Fibroblast of lung (primary cell): Measurements from ENCODE around the gene DHCR24. TPM values are rescaled to one million over a fixed set of nuclear protein-coding genes. Genes with fewer than 3 reads are reported as not detected.
"Not testable (repeated sequence)": the region's sequence is repeated elsewhere in the genome, so short reads cannot be mapped to it uniquely, and the experiment has no call there.

ENCODE experiments used
- DNase-seq, 2 donors: peaks; one replicate each; pipeline versions ENCODE4 v3.0.0 to v3.0.0-alpha.2; 2010; ENCODE audit warnings: low read depth in 2 of 2
- H2AFZ ChIP-seq: 2 replicates; pipeline ENCODE4 v1.5.1; 2012; ENCODE audit warnings: low read length, control low read depth, inconsistent platforms
- H3K27ac ChIP-seq: 2 replicates; pipeline ENCODE4 v1.5.1; 2011; ENCODE audit warnings: low read length, control low read depth; ENCODE audit not compliant: insufficient read depth
- H3K27me3 ChIP-seq: 2 replicates; pipeline ENCODE4 v1.5.1; 2011; ENCODE audit warnings: mild to moderate bottlenecking, low read length; ENCODE audit not compliant: control insufficient read depth, insufficient read depth
- H3K36me3 ChIP-seq: 2 replicates; pipeline ENCODE4 v1.5.1; 2011; ENCODE audit warnings: low read length; ENCODE audit not compliant: control insufficient read depth, insufficient read depth
- H3K4me1 ChIP-seq: 2 replicates; pipeline ENCODE4 v1.5.1; 2011; ENCODE audit warnings: low read length; ENCODE audit not compliant: control insufficient read depth, insufficient read depth; ENCODE audit errors: extremely low read depth
- H3K4me2 ChIP-seq: 2 replicates; pipeline ENCODE4 v1.5.1; 2011; ENCODE audit warnings: low read length, control low read depth; ENCODE audit not compliant: insufficient read depth; ENCODE audit errors: extremely low read depth
- H3K4me3 ChIP-seq, 4 experiments: fragments of 200-600 bp in 1 of 4; sonication (generic) in 1 of 4; replicated peaks in 1 of 4; 2 replicates each; pipeline ENCODE4 v1.5.1; 2011 to 2016; ENCODE audit warnings: low read length in 4 of 4, low read depth in 3 of 4, mild to moderate bottlenecking in 3 of 4, control low read depth in 2 of 4, inconsistent platforms in 1 of 4, mixed read lengths in 1 of 4; ENCODE audit not compliant: insufficient read depth in 1 of 4; ENCODE audit errors: control extremely low read depth in 1 of 4
- H3K79me2 ChIP-seq: 2 replicates; pipeline ENCODE4 v1.5.1; 2012; ENCODE audit warnings: mild to moderate bottlenecking, low read length, inconsistent platforms; ENCODE audit not compliant: control insufficient read depth, insufficient read depth
- H3K9ac ChIP-seq: 2 replicates; pipeline ENCODE4 v1.5.1; 2011; ENCODE audit warnings: mild to moderate bottlenecking, low read length, control low read depth; ENCODE audit not compliant: insufficient read depth
- H3K9me3 ChIP-seq: 2 replicates; pipeline ENCODE4 v1.5.1; 2012; ENCODE audit warnings: low read depth, low read length; ENCODE audit not compliant: control insufficient read depth, insufficient read depth
- H4K20me1 ChIP-seq: 2 replicates; pipeline ENCODE4 v1.5.1; 2011; ENCODE audit warnings: low read length; ENCODE audit not compliant: control insufficient read depth, insufficient read depth; ENCODE audit errors: extremely low read depth
- EZH2 ChIP-seq: IDR thresholded peaks from 2 replicates; pipeline ENCODE4 v1.5.1; 2012; ENCODE audit warnings: low read length, control low read depth, mild to moderate bottlenecking; ENCODE audit errors: missing control alignments
- polyA plus RNA-seq, 2 donors: library from polyadenylated mRNA; depleted of rRNA in 1 of 2; stranded (reverse) in 1 of 2; unstranded in 1 of 2; fragments of >200 nt; gene quantifications; 2 replicates each; pipeline ENCODE4 v1.2.1, GENCODE V29; 2011 to 2012; ENCODE audit warnings: missing spikeins in 1 of 2
- total RNA-seq: library from RNA; depleted of rRNA; stranded (reverse); fragments of >200 nt; gene quantifications from 2 replicates; pipeline ENCODE4 v1.2.1, GENCODE V29; 2014
- TF ChIP-seq, protein P1 (sequence below), 2 donors: IDR thresholded peaks in 1 of 2; conservative IDR thresholded peaks in 1 of 2; 1 replicate in 1 of 2; 2 replicates in 1 of 2; pipeline ENCODE4 v1.5.1; 2011 to 2012; ENCODE audit warnings: low read length in 2 of 2, control low read depth in 1 of 2, inconsistent platforms in 1 of 2, low read depth in 1 of 2, mild to moderate bottlenecking in 1 of 2

The DHCR24 gene
- total and polyA plus RNA-seq, 2 donors (not counting 1 experiment from before 2014, with no cell fraction given) = 217 to 329 TPM

- TF ChIP-seq, protein P1, sequence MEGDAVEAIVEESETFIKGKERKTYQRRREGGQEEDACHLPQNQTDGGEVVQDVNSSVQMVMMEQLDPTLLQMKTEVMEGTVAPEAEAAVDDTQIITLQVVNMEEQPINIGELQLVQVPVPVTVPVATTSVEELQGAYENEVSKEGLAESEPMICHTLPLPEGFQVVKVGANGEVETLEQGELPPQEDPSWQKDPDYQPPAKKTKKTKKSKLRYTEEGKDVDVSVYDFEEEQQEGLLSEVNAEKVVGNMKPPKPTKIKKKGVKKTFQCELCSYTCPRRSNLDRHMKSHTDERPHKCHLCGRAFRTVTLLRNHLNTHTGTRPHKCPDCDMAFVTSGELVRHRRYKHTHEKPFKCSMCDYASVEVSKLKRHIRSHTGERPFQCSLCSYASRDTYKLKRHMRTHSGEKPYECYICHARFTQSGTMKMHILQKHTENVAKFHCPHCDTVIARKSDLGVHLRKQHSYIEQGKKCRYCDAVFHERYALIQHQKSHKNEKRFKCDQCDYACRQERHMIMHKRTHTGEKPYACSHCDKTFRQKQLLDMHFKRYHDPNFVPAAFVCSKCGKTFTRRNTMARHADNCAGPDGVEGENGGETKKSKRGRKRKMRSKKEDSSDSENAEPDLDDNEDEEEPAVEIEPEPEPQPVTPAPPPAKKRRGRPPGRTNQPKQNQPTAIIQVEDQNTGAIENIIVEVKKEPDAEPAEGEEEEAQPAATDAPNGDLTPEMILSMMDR (conservative IDR thresholded peaks at IDR 0.05 in 1 of 2, IDR thresholded peaks at IDR 0.05 in 1 of 2; ENCODE audit: low read depth in 1 of 2, low read length in 2 of 2) = no peak
- no peak for TF ChIP-seq EZH2
- DNase-seq = no peak
- no peaks in the 10 kb centered on the region for H3K36me3 ChIP-seq
- no peak overlapping the region for H2AFZ ChIP-seq
- no peaks in the 10 kb centered on the region for H3K79me2 ChIP-seq
- H3K4me2 ChIP-seq = no peak overlapping the region
- no peaks in the 10 kb centered on the region for H4K20me1 ChIP-seq
- H3K4me3 ChIP-seq = no peak overlapping the region
- H3K27me3 ChIP-seq = no peaks in the 10 kb centered on the region
- H3K27ac ChIP-seq = no peak overlapping the region
- no peak overlapping the region for H3K9ac ChIP-seq
- H3K9me3 ChIP-seq = no peaks in the 10 kb centered on the region
- no peaks in the 10 kb centered on the region for H3K4me1 ChIP-seq
Measured at GRCh38 chr1:54919367-54920359, 32.7 kb upstream of the DHCR24 start.

DNA sequence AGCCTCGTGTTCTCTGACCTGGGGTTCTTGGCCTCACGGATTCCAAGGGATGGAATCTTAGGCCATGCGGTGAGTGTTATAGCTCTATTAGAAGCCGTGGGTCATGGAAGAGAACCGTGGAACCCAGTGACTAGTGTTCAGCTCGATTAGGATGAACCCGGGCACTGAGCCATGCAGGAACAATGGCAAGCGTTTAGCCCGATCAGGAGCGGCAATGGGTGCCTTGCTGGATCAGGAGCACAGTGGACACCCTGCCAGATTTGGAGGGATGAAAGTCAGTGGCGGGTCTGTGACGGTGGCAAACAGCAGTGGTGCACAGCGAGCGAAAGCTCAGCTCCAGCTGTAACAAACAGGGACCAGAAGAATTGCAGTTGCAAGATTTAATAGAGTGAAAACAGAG, 24.1 kb upstream of the DHCR24 start:
- H3K27me3 ChIP-seq, H3K4me2 ChIP-seq, H3K36me3 ChIP-seq, H3K4me3 ChIP-seq, H3K9ac ChIP-seq, H4K20me1 ChIP-seq, H3K4me1 ChIP-seq, H3K79me2 ChIP-seq, H3K9me3 ChIP-seq, DNase-seq, H2AFZ ChIP-seq, H3K27ac ChIP-seq: not testable (repeated sequence)

- no peak overlapping the region for H3K4me3 ChIP-seq
- no peak overlapping the region for H3K9ac ChIP-seq
- peaks cover 5% of the 10 kb centered on the region for H3K4me1 ChIP-seq
- TF ChIP-seq, protein P1 (conservative IDR thresholded peaks at IDR 0.05 in 1 of 2, IDR thresholded peaks at IDR 0.05 in 1 of 2; ENCODE audit: low read depth in 1 of 2, low read length in 2 of 2) = no peak
- no peak for TF ChIP-seq EZH2
- H3K27ac ChIP-seq = no peak overlapping the region
- no peaks in the 10 kb centered on the region for H3K9me3 ChIP-seq
- H3K4me2 ChIP-seq = no peak overlapping the region
- H2AFZ ChIP-seq = no peak overlapping the region
- no peaks in the 10 kb centered on the region for H4K20me1 ChIP-seq
- H3K27me3 ChIP-seq = peaks cover 3% of the 10 kb centered on the region
- no peaks in the 10 kb centered on the region for H3K79me2 ChIP-seq
- no peak for DNase-seq
- H3K36me3 ChIP-seq = no peaks in the 10 kb centered on the region
Measured at GRCh38 chr1:54906586-54906985, 19.6 kb upstream of the DHCR24 start.
